HG02642 (cell line): ENCODE measurements around the gene CCL2.
"Not testable (repeated sequence)": the region's sequence is repeated elsewhere in the genome, so short reads cannot be mapped to it uniquely, and the experiment has no call there.

Source experiments
- ATAC-seq: cut with Tn5 transposase; IDR thresholded peaks from one replicate; pipeline ENCODE4 v1.9.1; 2021; ENCODE audit warnings: mild to moderate bottlenecking; ENCODE audit not compliant: unreplicated experiment, poor library complexity

CCL2 gene

GRCh38 chr17:34254651-34255380 is at the start of gene CCL2:
CCL2 (plus strand) TSS chr17:34255285; CDS start chr17:34255350, 65 bp downstream.
- no peak for ATAC-seq

- no peak for ATAC-seq
Observed at GRCh38 chr17:34205401-34205800, 49.7 kb upstream of the CCL2 start.

- no peak for ATAC-seq
Observed at GRCh38 chr17:34206569-34206968, 48.5 kb upstream of the CCL2 start.

GRCh38 chr17:34207572-34207971 is 47.5 kb upstream of the CCL2 start:
- no peak for ATAC-seq

GRCh38 chr17:34218748-34219147 is 36.3 kb upstream of the CCL2 start:
- ATAC-seq: no peak

GRCh38 chr17:34219405-34219804 is 35.7 kb upstream of the CCL2 start:
- ATAC-seq: no peak

DNA sequence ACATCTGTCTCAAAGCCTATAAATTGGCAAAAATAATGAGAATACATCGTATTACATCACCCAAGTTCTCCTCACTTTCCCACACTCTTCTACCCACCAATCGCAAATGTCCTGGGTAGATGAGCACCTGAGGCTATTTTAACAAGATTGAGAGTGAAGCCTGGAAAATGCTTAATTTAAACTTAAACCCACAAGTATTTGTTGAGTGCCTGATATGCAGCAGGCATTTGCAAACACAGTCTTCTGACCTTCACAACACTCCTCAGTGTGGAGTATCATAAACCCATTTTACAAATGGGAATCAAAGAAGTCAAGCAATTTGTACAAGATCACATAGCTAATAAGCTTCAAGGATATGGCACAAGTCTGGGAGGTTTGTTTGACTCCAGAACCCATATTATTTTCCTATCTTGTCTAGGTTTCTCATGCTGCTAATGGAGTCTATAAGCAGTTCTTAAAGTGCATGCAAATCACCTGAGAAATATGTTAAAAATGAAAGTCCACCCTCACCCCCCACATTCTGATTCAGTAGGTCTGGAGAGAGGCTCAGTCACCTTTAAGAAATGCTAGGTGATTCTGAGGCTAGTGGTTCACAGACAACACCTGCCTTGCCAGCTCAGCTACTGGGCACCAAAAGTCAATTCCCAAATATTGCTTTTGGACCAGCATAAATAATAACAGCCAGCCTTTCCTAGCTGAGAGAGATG is 34.9 kb upstream of the CCL2 start:
- no peak for ATAC-seq

DNA sequence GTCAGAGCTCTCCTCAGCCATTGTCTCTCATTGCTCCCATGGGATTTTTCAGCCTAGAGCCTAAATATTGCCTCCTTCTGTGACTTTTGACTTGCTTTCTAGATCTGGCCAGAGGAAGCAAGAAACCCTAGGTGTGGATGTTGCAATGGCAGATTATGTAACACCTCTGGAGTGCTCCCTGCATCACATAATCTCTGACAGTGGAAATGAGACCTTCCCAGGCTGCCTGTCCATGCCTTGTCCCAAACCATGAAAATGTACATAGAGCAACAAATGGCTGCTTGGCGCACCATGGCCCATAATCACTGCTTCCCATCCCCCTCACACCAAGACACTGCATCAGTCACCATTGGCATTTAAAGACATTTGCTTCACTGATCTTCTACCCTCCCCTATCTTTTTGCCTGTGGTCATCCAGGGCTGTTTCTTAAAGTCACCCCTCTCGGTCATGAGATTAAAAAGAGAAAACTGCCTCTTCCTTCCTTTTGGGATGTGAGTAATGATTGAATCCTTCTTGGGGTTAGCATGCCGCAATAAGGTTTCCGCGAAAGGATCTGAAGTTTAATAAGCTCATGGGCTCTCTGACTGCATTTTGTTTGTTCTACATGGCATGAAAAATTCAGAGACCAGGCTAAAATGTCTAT is 34.2 kb upstream of the CCL2 start:
- no peak for ATAC-seq

DNA sequence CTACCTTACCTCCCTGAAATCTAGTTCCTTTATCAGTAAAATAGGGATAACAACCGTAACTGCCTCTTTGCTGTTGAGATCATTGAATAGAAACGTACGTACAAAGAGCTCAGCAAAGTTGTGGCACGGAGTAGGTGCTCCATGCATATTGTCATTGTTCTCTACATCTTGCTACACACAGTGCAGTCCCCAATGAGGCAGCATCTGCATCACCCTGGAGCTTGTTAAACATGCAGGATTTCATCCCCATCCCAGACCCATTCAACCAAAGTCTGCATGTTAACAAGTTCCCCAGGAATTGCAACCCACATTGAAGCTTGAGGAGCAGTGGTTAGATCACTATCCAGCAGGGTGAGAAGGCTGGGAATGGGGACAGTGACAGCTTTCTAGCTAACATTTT is 33.7 kb upstream of the CCL2 start:
- ATAC-seq: no peak

DNA sequence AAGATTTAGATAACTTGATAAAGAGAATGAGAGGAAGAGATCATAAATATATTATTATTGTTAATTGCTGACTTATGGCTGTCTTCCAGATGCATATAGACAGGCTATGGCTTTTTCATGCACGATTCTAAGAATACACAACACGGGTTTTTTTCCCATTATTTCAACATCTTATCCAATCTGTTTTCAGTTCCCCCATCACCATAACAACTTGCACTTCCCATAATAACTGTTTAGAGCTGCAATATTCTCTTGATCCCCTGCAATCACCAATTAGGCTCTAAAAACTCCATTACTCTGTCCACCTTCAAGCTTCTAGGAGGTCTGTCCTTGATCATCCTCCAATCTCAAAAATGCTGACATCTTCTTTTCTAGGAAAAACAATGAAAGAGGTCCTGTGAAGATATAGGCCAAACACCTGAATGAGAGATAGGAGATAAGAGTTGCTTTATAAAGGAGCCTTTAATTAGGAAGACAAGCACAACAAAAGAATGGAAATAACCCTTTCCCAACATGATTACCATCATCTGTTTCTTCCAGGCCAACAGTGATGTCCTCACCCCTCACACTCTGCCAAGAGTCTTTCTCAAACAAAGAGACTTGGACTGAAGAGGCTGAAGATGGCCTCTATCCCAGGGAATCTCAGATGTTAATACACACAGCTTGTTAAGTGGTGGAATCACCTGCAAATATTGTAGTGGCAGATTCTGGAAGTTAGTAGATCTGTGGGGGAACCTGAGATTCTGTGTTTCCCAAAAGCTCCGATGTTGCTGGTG is 32.2 kb upstream of the CCL2 start:
- no peak for ATAC-seq

GRCh38 chr17:34225046-34225445 is 30.0 kb upstream of the CCL2 start:
- ATAC-seq: no peak

DNA sequence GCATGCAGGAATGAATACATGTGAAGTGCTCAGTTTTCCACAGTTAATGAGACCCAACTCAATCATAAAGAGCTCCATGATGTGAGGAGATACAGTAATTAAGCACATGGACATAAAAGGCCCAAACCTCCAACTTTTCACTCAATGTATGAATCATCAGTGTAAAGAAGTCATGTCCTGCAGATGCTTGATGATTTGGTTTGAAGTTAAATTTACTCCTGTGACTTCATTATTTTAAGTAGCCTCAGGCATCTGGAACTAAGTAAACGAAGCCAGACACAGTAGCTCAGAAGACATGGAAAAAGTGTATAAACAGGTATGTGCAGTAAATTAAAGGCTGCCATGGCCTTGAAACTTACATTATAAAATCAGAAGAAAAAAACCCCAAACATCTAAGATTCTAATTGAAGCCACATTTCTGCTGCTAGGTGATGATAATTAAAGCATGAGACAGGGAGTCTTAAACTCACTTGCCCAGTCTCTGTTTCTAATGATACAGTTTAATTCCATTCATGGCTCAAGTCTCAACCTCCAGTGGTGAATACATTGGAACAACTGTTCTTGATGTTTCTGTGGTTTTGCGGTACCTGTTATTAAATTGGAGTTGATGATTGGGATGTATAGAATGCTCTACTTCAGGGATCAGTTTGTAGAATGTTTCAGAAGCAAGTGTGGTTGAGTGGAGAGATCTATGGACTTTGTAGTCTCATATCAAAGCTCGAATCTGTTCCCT is 28.9 kb upstream of the CCL2 start:
- no peak for ATAC-seq

DNA sequence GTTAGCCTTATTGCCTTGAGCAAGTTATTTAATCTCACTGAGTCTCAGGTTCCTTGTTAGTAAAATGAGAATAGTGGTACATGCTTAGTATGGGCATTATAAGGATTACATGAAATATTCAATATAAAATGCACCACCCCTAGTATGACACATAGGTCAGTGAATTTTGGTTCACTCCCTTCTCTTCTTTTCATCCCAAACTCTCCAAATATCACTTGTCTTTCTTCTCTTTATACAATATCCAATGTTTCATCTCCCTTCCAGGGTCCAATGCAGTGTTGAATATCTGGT is 28.4 kb upstream of the CCL2 start:
- no peak for ATAC-seq

GRCh38 chr17:34227293-34227692 is 27.8 kb upstream of the CCL2 start:
- ATAC-seq: not testable (repeated sequence)

DNA sequence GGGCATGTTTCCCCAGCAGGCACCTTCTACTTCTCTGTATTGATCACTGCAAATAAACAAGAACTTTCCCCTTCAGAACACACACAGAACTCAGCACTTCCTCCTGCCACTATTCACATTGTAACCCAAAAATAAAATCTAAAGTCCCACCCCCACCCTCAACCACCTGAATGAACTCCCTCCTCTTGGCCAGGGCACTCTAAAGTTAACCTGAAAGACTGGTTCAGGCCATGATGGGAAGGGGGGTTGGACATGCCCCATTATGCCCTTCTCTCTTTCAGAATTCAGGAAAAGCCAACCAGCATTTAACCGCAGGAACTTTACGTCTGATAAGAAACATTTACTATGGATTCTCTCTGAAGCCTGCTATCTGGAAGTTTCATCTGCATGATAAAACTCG is 27.4 kb upstream of the CCL2 start:
- no peak for ATAC-seq

DNA sequence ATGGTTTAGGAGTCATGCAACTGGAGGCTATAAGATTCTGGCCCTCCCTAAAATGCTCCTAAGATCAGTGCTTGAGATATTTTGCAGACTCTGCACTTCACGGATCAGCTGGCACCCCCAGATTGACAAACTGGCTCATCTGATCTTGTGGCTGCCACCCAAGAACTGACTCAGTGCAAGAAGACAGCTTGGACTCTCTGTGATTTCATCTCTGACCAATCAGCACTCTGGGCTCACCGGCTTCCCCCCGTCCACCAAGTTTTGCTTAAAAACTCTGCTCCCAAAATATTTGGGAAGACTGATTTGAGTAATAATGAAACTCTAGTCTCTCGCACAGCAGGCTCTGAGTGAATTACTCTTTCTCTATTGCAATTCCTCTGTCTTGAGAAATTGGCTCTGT is 26.3 kb upstream of the CCL2 start:
- no peak for ATAC-seq

GRCh38 chr17:34230342-34230741 is 24.7 kb upstream of the CCL2 start:
- ATAC-seq: no peak

- no peak for ATAC-seq
Observed at GRCh38 chr17:34234616-34235015, 20.5 kb upstream of the CCL2 start.

GRCh38 chr17:34235389-34236028 is 19.6 kb upstream of the CCL2 start:
- no peak for ATAC-seq
